Large intestine (tissue), 3 donors: Measurements from ENCODE around the gene PFN3. TPM values are rescaled to one million over a fixed set of nuclear protein-coding genes. Genes with fewer than 3 reads are reported as not detected.

Experiments
- DNase-seq, 2 donors: peaks; one replicate each; pipeline versions ENCODE4 v3.0.0 to v3.0.0-alpha.2; 2013
- H3K27ac ChIP-seq: one replicate; pipeline ENCODE4 v1.5.1; 2013; ENCODE audit warnings: low read length
- H3K27me3 ChIP-seq: 2 replicates; pipeline ENCODE4 v1.6.1; 2013; ENCODE audit warnings: low read length; ENCODE audit not compliant: control insufficient read depth, insufficient read depth
- H3K36me3 ChIP-seq: 2 replicates; pipeline ENCODE4 v1.6.1; 2013; ENCODE audit warnings: low read length; ENCODE audit not compliant: control insufficient read depth, insufficient read depth
- H3K4me1 ChIP-seq: one replicate; pipeline ENCODE4 v1.6.1; 2013; ENCODE audit warnings: low read length; ENCODE audit not compliant: control insufficient read depth, insufficient read depth
- H3K4me3 ChIP-seq: one replicate; pipeline ENCODE4 v1.5.1; 2013; ENCODE audit warnings: low read length
- H3K9me3 ChIP-seq: one replicate; pipeline ENCODE4 v1.6.1; 2013; ENCODE audit warnings: mild to moderate bottlenecking, low read depth, low read length, moderate library complexity; ENCODE audit not compliant: control insufficient read depth
- WGBS: methylation state at CpG from one replicate; pipeline ENCODE4 v1.1.5; 2013; ENCODE audit warnings: low lambda C conversion rate; ENCODE audit not compliant: insufficient coverage; 5-methylcytosine and 5-hydroxymethylcytosine counted together
- polyA plus RNA-seq: library from polyadenylated mRNA; unstranded; fragments of 120-200 nt; gene quantifications from one replicate; pipeline ENCODE4 v1.2.1, GENCODE V29; 2013

The PFN3 gene
- polyA plus RNA-seq, 1 donor: not detected

- H3K27ac ChIP-seq: no peak overlapping the region
- H3K27me3 ChIP-seq: peaks cover 85% of the 10 kb centered on the region
- peak overlapping the region; percentile 46 for H3K4me3 ChIP-seq
- WGBS: no CpG with 5 or more reads among the region's 93 CpGs
- peaks cover 36% of the 10 kb centered on the region for H3K4me1 ChIP-seq
- peak; percentile 77 to 81 for DNase-seq
- H3K9me3 ChIP-seq: peaks cover 18% of the 10 kb centered on the region
- H3K36me3 ChIP-seq: no peaks in the 10 kb centered on the region
Measured at GRCh38 chr5:177403792-177404640, 3.6 kb upstream of the PFN3 start.

- H3K27me3 ChIP-seq: peaks cover 89% of the 10 kb centered on the region
- H3K36me3 ChIP-seq: no peaks in the 10 kb centered on the region
- peaks cover 18% of the 10 kb centered on the region for H3K9me3 ChIP-seq
- H3K4me3 ChIP-seq: peak overlapping the region; percentile 46
- H3K27ac ChIP-seq: no peak overlapping the region
- peaks cover 36% of the 10 kb centered on the region for H3K4me1 ChIP-seq
- WGBS: no CpG with 5 or more reads among the region's 61 CpGs
- peak in 1 of 2 donors; percentile 47 for DNase-seq
Measured at GRCh38 chr5:177403102-177403791, 2.8 kb upstream of the PFN3 start.

GRCh38 chr5:177402271-177403043 lies 2.0 kb upstream of the PFN3 start:
- H3K27me3 ChIP-seq: peaks cover 93% of the 10 kb centered on the region
- H3K4me3 ChIP-seq: peak overlapping the region; percentile 46
- H3K9me3 ChIP-seq: peaks cover 18% of the 10 kb centered on the region
- peaks cover 36% of the 10 kb centered on the region for H3K4me1 ChIP-seq
- no CpG with 5 or more reads among the region's 49 CpGs for WGBS
- H3K27ac ChIP-seq: no peak overlapping the region
- no peaks in the 10 kb centered on the region for H3K36me3 ChIP-seq
- DNase-seq: peak; percentile 75 to 83

GRCh38 chr5:177397875-177398390 lies 2.5 kb downstream of the PFN3 start:
- H3K27ac ChIP-seq: no peak overlapping the region
- H3K9me3 ChIP-seq: peaks cover 6% of the 10 kb centered on the region
- WGBS: no CpG with 5 or more reads among the region's 16 CpGs
- H3K27me3 ChIP-seq: peaks cover 68% of the 10 kb centered on the region
- no peak overlapping the region for H3K4me3 ChIP-seq
- DNase-seq: no peak
- peaks cover 18% of the 10 kb centered on the region for H3K4me1 ChIP-seq
- no peaks in the 10 kb centered on the region for H3K36me3 ChIP-seq

GRCh38 chr5:177396807-177397206 lies 3.7 kb downstream of the PFN3 start:
- Histone ChIP-seq H3K36me3 (no peaks in the 10 kb centered on the region), H3K9me3 (peaks cover 6% of the 10 kb centered on the region), H3K4me3 (no peak overlapping the region), H3K27ac (no peak overlapping the region), H3K27me3 (peaks cover 57% of the 10 kb centered on the region), H3K4me1 (peaks cover 10% of the 10 kb centered on the region)
- no peak for DNase-seq
- WGBS: no CpG with 5 or more reads among the region's 10 CpGs

GRCh38 chr5:177396078-177396477 lies 4.4 kb downstream of the PFN3 start:
- no peak overlapping the region for H3K4me3 ChIP-seq
- peaks cover 6% of the 10 kb centered on the region for H3K9me3 ChIP-seq
- peaks cover 10% of the 10 kb centered on the region for H3K4me1 ChIP-seq
- H3K36me3 ChIP-seq: no peaks in the 10 kb centered on the region
- no CpG with 5 or more reads among the region's 8 CpGs for WGBS
- no peak overlapping the region for H3K27ac ChIP-seq
- H3K27me3 ChIP-seq: peaks cover 50% of the 10 kb centered on the region
- DNase-seq: no peak

GRCh38 chr5:177393990-177394389 lies 6.5 kb downstream of the PFN3 start:
- H3K9me3 ChIP-seq: no peaks in the 10 kb centered on the region
- H3K27ac ChIP-seq: no peak overlapping the region
- H3K27me3 ChIP-seq: peaks cover 32% of the 10 kb centered on the region
- no CpG with 5 or more reads among the region's 5 CpGs for WGBS
- no peaks in the 10 kb centered on the region for H3K36me3 ChIP-seq
- no peak overlapping the region for H3K4me3 ChIP-seq
- no peak for DNase-seq
- peaks cover 6% of the 10 kb centered on the region for H3K4me1 ChIP-seq

GRCh38 chr5:177393206-177393765 lies 7.2 kb downstream of the PFN3 start:
- Histone ChIP-seq H3K27ac (no peak overlapping the region), H3K9me3 (no peaks in the 10 kb centered on the region), H3K27me3 (peaks cover 28% of the 10 kb centered on the region), H3K4me1 (peaks cover 6% of the 10 kb centered on the region), H3K4me3 (no peak overlapping the region), H3K36me3 (no peaks in the 10 kb centered on the region)
- WGBS: 56% methylated on average over 1 of the region's 1 CpG
- no peak for DNase-seq

- Histone ChIP-seq H3K27ac (no peak overlapping the region), H3K36me3 (no peaks in the 10 kb centered on the region), H3K9me3 (no peaks in the 10 kb centered on the region), H3K4me3 (no peak overlapping the region), H3K4me1 (peaks cover 6% of the 10 kb centered on the region), H3K27me3 (peaks cover 24% of the 10 kb centered on the region)
- DNase-seq: no peak
- WGBS: no CpG with 5 or more reads among the region's 5 CpGs
Measured at GRCh38 chr5:177392765-177393164, 7.7 kb downstream of the PFN3 start.
